LNCAP (cell line): ENCODE measurements around the gene TRIM3.

Source experiments
- CTCF ChIP-seq: fragments of 450-650 bp; IDR thresholded peaks from 2 replicates; pipeline ENCODE4 v1.5.1; 2017; ENCODE audit warnings: mild to moderate bottlenecking

Gene TRIM3

DNA sequence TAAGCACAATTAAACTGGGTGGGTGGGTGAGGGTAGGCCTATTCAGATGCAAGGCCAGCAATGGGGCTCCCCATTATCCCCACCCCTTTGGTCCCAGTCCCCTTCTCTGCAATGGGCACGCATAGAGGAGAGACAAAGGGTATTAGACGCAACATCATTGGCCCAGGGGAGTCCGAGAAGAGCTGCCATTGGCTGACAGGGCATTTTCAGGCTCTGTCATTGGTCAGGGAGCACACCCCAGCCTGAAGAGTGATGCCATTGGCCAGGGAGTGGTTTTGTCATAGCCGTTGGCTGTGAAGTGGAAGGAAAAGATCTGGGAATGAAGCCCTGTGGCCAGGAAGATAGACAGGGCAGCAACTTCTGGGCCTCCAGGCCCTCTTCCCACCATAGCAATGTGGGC, 2.8 kb upstream of the TRIM3 start:
- no peak for TF ChIP-seq CTCF

DNA sequence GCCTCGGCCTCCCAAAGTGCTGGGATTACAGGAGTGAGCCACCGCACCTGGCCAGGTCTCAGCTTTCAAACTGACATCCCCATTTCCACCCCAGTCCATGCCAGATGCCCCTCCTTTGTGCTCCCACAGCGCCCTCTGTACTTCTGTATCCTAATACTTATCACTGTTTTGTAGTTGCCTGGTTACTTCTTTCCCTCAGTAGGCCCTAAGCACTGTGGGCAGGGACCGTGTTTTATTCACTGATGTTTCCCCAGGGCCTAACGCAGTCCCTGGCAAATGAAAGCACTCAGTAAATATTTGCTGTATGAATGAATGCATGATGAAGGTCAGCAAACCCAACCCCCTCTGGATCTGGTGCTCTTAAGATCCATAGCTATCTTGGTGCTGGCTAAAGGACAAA, 2.2 kb upstream of the TRIM3 start:
- no peak for TF ChIP-seq CTCF

GRCh38 chr11:6474806-6475500, 1.2 kb upstream of the TRIM3 start:
- TF ChIP-seq CTCF, result no peak

- TF ChIP-seq CTCF, result no peak
Measured at GRCh38 chr11:6474413-6474792, 662 bp upstream of the TRIM3 start.

DNA sequence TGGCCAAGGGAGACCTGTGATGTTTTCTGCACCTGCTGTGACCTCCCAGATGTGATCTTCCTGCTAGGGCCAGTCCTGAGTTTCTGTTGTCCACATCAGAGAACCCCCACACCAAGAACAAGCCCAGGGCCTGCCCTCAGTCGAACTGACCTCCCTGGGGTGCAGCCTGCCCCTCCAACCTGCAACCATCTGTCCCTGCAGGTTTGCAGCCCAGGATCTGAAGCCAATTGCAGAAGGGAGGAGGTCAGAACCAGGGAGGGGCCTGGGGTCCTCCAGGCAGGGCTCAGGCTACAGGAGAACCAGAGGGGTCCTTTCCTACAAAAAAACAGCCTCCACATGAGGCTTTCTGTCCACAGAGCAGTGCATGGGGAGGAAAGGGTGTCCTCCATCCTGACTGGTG, 807 bp downstream of the TRIM3 start:
- TF ChIP-seq CTCF, result no peak

DNA sequence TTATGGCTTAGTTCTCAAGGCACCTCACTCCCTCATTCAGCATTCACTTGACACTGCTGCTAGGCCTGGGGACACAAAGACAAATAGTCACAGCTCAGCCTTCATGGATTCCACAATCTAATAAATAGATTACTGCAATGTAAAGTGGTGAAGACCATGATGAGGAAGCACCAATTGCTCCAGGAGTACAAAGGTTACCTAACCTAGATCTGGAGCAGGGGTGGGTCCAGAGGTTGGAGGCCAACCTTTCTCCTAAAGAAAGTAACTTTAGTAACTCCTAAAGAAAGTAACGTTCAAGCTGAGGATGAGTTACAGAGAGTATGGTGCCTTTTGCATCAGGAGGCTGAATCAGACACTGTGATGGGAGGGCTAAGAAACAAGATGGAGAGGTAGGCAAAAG, 4.1 kb downstream of the TRIM3 start:
- no peak for TF ChIP-seq CTCF

DNA sequence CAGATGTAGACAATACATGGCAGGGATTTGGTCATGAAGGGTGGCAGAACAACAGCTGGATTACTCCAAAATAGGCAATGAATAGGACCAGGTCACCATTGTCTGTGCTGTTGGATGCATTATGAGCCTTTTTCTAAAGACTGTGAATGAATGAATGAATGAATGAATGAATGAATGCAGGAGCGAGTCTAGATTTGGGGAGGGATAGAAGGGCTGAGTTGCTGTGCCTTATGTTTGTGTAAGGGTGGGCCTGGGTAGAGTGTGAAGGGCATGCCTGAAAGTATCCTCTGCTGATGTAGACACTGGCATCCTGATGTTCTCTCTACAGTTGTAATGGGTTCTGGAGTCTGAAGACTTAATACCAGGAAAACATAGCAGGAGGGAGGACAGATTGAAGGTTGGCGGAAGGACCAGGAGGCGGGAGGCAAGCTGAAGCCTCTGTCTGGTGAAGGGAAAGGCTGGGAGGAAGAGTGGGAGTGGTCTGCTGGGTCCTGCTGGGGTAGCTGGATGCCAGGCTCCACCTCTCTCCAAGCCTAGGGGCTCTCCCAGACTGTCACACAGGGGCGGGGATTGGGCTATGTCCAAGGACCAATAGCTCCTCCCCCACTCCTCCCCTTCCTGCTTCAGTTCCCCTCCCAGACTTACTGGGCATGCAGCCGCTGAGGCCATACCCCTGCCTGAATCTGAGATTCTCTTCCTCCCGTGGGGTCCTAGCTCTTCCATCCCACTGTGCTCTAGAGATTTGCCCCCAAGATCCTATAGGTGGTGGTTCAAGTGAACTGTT, 4.8 kb downstream of the TRIM3 start:
- TF ChIP-seq CTCF, result no peak
